GM12801 (cell line): Measurements from ENCODE around the gene CASP14.

Source experiments
- TF ChIP-seq, protein P1 (sequence below): IDR thresholded peaks from one replicate; pipeline ENCODE4 v1.5.1; 2011; ENCODE audit warnings: control low read depth; ENCODE audit not compliant: insufficient read length; ENCODE audit errors: extremely low read depth

The CASP14 gene

GRCh38 chr19:15075806-15076205 is 26.5 kb downstream of the CASP14 start:
- TF ChIP-seq, protein P1, sequence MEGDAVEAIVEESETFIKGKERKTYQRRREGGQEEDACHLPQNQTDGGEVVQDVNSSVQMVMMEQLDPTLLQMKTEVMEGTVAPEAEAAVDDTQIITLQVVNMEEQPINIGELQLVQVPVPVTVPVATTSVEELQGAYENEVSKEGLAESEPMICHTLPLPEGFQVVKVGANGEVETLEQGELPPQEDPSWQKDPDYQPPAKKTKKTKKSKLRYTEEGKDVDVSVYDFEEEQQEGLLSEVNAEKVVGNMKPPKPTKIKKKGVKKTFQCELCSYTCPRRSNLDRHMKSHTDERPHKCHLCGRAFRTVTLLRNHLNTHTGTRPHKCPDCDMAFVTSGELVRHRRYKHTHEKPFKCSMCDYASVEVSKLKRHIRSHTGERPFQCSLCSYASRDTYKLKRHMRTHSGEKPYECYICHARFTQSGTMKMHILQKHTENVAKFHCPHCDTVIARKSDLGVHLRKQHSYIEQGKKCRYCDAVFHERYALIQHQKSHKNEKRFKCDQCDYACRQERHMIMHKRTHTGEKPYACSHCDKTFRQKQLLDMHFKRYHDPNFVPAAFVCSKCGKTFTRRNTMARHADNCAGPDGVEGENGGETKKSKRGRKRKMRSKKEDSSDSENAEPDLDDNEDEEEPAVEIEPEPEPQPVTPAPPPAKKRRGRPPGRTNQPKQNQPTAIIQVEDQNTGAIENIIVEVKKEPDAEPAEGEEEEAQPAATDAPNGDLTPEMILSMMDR = no peak

GRCh38 chr19:15081911-15082310 is 32.6 kb downstream of the CASP14 start, which contains the start of gene OR1I1:
Gene OR1I1 (plus strand): TSS chr19:15082211. CDS start chr19:15087066, 4,855 bp downstream.
- TF ChIP-seq, protein P1 = no peak

GRCh38 chr19:15087182-15087581 is 37.9 kb downstream of the CASP14 start:
- TF ChIP-seq, protein P1 = no peak

GRCh38 chr19:15091918-15092753 is 42.9 kb downstream of the CASP14 start:
- TF ChIP-seq, protein P1 = no peak

DNA sequence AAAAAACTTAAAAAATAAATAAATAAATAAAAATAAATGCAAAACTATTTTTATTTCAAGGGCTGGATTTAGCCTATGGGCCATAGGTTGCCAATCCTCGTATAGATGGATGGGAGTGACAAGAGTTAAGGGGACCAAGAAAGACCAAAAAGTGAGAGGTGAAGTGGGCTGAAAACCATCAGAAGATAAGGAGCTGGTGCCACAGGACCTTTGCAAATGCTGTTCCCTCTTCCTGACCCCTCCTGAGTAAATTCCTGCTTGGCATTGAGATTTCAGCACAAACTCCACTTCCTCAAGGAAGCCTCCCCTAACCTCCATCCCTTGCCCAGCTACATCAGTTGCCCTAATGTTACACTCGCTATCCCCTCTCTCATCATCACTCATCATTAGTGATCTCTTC is 43.7 kb downstream of the CASP14 start:
- TF ChIP-seq, protein P1 = no peak

GRCh38 chr19:15096223-15096622 is 46.9 kb downstream of the CASP14 start:
- TF ChIP-seq, protein P1 = no peak

DNA sequence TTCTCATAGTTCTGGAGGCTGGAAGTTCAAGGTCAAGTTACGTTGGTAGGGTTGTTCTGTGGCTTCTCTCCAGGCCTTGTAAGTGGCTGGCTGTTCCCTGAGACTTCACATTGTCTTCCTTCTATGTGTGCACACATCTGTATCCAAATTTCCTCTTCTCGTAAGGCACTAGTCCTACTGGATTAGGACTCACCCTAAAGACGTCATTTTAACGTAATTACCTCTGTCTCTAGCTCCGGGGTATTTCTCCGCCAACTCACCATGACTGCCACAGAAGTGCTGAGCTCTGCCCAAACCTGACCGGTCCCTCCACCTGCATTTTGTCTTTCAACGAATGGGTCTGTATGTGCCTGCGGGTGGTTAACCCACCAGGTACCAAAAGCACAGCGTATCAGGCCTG is 49.2 kb downstream of the CASP14 start:
- TF ChIP-seq, protein P1 = no peak
